HS-5 (cell line): ENCODE measurements around the gene PRKG1.
A peak's percentile ranks its signal among the peaks of the same experiment; 100 is the strongest.

Experiments
- DNase-seq: peaks from one replicate; pipeline ENCODE4 v3.0.0-alpha.2; 2012; ENCODE audit warnings: low read depth

Gene PRKG1

DNA sequence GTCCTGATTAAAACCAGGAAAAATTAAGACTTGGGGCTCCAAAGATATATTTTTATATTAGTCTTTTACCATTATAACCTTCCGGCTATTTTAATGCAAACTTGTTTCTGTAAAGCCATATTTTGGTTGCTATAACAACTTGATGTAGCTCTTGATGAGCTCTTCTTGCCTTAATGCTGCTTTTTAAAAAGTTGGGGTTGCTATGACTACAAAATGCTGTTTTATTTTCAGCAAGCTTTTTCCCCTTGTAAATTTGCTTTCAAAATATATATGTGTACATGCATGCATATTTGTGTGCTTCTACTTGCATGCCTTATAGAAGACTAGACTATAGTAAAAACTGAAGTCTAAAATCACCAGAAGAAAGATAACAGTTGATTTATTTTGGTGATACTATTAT lies 525.4 kb downstream of the PRKG1 start:
- DNase-seq = no peak

DNA sequence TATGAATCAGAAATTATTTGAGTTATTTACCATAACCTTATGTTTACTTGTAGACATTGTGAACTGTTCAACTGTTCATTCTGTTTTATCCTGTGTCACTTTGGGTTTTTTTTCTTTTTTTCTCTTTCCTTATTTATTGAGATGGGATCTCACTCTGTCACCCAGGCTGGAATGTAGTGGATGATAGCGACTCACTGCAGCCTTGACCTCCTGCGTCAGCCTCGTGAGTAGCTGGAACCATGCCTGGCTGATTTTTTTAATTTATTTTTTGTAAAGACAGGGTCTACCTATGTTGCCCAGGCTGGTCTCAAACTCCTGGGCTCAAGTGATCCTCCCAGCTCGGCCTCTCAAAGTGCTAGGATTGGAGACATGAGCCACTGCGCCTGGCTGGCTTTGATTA lies 528.0 kb downstream of the PRKG1 start:
- peak; percentile 25 for DNase-seq

DNA sequence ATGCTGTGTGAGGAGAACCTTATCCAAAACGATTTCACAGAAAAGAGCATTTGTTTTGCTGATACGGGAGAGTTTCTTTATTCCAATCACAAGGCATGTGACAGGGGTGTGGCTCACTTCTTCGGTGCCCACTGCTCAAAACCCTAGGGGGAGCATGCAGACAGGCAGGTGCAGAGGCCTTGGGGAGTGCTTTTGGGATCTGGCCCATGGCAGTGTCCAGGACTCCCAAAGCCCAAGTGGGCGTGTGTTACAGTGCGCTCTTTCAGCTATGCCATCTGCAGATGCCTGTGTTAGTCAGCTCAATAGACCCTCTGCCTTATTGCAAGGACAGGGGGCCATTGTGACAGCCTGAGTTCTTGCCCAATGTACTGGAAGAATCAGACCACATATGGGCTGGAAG lies 530.3 kb downstream of the PRKG1 start:
- DNase-seq = no peak

DNA sequence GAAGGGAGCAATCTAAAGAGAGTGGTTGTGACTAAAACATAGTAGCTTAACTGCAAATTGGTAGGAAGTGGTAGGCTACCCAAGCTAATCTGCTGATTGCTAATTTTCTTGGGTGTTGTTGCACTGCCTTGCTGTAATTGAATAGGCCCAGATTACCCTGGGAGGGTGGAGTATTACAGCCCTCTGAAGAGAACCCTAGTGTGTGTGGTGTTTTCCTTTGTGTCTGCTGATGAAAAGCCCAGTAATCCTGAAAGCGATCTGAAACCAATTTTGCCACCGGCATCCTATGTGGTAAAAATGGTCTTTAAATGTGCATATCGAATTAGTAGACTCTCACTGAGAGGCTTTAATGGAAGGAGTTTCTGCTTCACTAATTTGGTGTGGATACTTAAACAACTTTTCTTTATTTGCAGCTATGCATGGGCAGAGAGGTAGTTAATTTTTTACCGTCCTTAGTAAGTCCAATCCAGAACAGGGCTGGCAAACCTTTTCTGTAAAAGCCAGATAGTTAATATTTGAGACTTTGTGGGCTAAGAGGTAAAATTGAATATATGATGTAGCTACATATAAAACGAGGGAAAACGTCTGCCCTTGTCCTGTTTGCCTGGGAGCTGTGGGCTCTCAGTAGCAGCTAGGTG lies 532.7 kb downstream of the PRKG1 start:
- DNase-seq = no peak

DNA sequence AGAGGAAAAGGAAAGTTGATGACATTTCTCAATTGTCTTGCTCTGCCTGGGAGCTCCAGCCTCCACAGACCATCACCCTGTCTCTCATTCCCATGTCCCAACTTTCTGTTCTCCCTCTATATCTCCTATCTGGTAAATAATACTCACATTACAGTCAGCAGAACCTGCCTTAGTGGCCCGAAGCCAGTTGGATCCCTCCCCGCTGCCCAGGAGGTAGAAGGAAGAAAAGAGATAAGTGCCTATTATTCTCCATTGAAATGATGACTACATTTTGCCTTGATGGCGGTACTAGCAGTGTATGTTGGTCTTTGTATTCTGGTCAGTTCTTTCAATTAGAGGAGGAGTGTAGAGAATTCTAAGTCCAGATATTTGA lies 533.2 kb downstream of the PRKG1 start:
- DNase-seq = no peak

DNA sequence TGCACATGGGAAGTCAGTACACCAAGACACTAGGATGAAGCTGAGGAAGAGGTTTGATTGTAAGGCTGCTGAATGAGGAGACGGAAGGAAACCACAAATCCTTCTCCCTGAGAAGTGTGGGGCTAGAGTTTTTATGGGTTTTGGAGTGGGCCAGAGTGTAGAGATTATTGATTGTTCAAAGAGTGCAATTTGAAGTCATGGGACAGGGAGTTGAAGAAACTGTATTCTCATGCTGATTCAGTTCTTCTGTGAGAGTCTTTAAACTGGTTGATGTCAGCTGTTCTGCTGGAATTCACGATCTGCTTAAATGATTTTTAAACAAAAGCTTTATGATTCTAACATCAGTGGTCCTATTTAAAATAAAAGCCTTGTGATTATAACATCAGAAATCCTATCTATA lies 533.9 kb downstream of the PRKG1 start:
- DNase-seq = no peak

DNA sequence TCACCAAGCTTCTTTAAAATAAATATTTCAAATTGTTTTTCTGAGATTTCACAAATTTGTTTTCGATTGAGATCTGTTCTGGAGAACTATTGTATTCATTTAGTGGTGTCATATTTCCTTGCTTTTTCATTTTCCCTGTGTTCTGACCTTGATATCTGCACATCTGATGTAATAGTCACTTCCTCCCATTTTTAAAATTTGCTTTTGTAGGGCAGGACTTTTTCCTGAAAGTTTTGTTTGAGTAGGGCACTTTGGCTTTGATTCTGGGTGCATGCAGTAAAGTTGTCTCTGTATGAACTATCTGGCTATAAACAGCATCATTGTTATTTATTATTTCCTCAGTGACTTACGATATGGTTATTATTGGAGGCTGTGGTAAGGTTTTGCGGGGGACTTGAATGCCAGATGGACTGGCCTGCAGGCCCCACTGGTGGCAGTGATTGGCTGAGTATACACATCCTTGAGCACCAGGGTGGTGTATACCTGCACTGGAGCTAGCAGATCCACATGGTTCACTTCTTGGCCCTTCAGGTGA lies 541.5 kb downstream of the PRKG1 start:
- no peak for DNase-seq

DNA sequence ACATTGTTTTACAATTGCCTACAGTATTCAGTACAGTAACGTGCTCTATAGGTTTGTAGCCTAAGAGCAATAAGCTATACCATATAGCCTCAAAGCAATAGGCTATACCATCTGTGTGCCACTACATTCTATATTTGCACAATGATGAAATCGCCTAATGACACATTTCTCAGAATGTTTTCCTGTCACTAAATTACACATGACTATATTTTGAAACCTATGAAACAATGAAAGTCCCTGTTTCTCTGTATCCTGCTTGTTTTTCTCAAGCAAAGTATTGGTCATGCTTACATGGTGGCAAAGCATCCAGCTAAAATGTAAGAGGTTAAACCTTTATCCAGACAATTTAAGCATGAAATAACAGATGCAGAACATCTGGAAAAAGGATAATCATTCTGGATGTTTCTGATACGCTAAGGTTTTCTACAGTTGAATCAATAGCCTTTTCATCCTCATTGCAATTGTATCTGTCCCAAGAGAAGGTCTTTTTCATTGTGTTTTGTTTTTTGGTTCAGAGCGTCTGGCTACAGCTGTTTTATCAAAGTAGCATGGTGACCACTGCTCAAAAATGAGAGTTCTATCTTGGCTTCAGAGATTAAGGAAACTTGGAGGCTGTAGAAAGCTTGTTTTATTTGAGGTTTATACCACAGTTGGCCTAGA lies 543.4 kb downstream of the PRKG1 start:
- DNase-seq = no peak

DNA sequence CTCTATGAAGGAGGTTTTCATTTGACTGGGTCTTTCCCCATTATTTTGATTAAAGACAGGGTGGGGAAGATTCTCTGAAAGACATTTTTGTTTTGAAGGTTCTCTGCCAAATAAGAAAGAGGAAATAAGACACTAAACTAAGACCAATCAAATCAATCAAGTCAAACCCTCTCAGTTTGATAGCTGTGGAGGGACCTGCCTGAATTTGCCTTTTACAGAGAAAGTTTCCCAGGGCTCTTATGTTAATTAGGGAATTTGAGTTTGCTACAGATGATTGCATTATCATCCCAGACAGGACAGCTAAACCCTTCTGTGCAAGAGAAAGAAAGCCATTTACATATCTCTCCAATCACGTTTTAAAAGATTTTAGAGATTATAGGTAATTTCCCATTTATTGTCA lies 545.1 kb downstream of the PRKG1 start:
- DNase-seq = no peak

DNA sequence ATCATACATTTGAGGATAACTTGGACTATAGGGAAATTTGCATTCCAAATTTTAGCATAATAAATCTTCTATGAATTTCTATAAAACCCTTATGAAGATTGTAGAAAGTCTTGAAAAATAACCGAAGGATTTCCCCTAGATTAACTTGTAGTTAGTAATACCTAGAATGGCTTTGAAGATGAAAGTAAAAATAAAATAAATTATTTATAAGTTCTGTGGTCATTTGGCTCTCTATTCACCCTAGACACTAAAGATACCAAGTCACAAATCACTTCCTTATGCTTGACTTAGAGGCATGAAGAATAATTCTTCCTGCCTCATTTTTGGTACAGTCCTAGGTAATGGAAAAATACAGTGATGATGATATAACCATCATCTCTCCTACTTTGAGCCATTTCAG lies 545.8 kb downstream of the PRKG1 start:
- DNase-seq = no peak

DNA sequence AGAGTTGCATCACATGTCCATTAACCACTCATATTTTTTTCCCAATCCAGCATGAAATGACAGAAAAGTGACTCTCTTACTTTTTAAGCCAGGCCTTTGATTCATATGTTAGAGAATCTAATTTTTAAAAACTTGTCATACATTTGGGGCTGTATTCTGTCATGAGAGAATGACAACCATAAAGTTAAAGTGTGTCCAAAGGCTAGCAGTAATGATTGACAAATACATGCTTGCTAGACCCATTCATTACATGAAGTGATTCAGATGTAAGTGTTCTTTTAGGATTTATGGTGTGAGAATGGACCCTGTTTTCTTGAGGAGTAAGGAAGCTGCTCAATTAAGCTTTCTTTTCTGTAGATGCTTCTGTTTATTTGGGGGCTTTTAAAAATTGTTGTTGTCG lies 549.7 kb downstream of the PRKG1 start:
- DNase-seq = no peak

DNA sequence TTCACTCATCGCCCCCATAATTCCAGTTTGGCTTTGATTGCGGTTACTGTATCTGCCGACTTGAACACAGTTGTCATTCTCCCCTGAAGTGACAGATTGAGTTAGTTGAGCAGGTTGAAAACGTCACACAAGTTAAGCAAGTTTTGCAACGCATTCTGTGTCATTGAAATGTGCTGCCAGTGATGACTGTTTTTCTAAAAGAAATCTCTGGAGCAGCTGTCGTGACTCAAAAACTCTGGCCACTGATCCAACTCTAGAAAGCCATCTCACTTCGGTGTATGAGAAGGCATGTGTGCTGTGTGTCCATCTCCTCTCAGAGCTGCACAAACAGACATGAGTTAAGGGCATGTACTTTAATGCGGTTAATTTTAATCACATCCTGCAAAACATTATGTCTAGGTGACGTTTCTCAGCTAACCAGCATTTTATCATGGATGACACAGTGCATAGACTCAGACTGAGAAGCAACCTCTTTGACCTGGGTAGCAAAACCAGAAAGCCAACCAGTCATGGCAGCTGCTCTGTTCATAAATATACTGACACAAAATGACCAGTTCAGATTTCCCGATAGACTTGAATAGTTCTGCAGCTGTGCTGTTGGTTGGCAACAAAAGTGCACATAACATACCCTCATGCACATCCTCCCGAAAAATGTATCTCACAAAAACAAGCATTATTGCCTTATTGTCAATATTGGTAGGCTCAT lies 555.8 kb downstream of the PRKG1 start:
- no peak for DNase-seq

DNA sequence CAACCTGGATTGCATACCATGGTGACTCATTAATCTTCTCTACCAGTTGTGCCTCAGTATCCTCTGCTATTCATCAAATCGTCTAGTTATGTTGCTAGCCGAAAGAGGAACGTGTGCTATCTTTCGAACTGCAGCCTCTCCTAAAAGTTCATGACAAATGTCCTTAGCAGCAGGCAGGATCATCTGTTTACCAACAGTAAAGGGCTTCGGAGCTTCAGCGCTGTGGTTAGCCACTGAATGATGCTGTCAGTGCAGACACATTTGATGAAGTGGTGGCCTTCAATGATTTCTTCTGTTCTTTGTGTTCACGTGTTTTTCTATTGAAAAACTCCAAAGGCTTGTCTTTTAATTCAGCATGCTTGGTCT lies 556.3 kb downstream of the PRKG1 start:
- DNase-seq = no peak

DNA sequence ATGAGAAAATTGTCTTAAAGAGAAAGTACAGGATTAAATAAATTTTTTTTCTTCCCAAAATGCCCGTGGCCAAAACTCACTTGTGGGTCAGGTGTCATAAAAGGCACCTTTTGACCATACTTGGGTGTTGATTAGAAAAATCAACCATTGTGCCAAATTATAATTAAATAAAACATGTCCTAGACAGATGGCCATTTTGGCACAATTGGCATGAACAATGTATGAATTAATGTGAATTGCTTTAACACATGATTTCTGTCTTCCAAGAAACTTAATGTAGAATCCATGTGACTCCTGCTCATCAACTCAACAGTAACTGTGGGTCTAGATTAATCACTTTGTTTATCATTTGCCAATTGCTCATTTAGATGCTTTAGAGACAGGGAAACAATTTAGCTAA lies 561.1 kb downstream of the PRKG1 start:
- no peak for DNase-seq

DNA sequence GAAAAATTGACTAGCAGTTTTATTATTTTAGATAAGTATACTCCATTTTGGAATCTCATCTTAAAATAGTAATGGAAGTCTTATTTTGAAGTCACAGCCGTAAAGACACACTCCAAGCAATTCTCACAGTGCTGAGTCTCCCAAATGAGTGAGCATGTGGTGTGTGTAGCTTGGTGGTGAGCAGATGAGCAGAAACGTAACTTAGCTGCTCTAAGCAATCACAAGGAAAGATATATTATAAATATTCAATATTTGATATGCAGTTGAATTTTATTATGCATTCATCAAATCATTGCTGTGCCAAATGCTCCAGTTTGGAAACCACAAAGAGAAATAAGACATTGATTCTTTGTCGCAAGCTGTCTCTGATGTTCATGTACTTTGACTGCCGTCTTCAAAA lies 563.9 kb downstream of the PRKG1 start:
- DNase-seq = no peak

DNA sequence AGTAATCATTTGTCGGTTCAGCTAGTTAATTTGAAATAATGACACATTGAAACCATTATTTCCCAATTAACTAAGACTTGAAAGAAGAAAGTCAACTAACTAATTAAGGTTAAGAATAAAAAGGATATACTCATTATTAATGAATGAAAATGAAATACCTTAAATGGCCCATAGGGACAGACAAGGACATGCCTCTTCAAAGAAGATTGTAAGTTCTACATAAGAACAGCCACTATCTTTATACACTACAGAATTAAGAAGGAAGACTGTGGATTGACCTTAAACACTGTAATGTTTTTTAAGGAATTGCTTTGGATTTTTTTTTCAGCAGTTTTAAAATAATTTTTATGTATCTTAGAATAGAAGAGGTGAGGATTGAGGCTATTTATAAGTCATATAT lies 564.5 kb downstream of the PRKG1 start:
- DNase-seq = no peak

DNA sequence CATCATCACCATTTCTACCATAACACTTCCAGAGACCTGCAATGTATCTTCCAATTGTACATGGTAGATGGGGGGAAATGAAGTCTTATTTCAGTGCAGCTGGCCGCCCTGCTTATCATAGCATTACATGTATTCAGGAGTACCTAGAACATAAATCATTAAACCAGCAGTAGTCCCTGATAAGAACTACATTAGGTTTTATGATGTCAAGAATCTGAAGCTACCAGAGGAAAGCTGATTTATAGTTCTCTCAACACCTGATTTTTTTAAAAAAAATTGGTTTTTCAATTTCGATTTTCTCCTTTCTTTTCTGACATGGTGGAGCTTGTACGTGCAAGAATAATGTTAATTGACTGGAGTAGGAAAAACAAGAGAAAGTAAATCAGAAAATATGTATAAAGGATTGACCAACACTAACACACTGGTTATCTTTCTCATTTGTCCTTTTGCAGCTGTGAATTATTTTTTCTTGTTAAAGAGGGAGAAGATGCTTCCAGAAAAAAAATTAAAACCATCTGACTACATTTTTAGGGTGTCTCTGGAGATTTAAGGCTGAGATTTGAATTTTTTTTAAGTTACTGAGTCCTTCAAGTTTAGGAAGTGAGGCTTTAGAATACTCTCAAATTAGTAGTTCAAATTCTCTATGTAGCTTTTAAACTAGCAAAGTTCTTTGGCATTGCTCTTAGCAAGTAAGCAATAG lies 566.0 kb downstream of the PRKG1 start:
- no peak for DNase-seq

DNA sequence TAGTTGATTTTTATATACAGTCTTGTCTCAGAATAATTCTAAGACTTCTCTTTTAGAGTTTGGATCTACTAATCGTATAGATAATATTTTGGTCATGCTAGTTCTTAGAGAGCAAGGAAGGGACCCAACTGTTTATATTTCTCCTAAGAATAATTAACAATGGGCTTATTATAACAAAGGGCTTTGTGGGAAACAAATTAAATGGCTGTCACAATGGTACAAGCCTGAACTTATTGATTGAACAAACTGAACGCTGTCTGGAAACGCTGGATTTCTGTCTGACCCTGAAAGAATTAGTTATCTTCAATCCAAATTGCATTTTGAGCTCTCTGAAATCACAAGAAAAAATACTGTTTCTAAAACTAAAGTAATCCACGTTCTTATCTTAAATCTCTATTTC lies 568.3 kb downstream of the PRKG1 start:
- no peak for DNase-seq

DNA sequence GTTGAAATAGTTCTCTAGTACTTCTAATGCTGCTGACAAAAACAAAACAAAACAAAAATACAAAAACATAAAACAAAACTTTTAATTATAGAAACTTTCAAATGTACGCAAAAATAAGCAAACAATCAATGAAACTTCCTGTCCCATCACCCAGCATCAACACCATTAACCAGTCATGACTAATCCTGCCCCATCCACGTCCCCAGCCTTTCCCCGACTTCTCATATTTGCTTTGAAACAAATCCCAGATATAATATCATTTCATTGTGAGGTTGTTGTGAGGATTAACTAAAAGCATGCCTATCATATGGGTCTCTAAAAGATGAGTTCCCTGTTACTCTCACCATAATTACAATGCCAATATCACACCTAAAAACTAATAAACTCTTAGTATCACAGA lies 569.4 kb downstream of the PRKG1 start:
- no peak for DNase-seq

DNA sequence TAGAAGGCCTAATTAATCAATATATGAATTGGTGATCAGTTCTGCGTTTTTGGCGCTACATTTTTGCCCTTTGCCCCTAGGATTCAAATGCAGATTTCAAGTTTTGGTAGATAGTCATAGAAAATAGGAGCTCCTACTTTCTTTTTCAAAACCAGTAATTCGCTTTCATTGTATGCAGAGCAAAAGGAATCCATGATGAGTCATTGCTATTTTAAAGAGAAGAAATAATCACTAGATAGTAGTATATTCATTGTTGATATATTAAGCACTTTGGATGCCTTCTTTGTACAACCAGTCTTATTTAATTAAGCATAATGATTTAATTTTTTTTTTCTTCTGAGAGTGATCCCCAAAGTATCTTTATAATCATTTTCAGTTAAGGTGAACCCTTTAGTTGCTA lies 574.8 kb downstream of the PRKG1 start:
- DNase-seq = no peak

DNA sequence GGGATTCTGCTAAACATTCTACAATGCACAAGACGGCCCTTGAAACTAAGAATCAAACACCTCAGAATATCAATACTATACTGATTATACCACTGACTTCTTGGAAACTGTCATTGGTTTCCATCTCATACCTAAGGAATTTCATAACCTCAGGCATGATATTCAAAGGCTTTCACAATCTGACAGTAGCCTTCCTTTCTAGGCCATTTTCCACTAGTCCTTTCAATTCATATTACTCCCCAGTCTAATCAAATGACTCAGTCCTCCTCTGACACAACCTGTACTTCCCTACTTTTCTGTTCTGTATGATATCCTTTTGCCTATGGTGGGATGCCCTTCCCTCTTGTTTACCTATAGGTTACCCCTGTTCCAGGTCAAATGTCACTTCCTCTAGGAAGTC lies 576.8 kb downstream of the PRKG1 start:
- no peak for DNase-seq

DNA sequence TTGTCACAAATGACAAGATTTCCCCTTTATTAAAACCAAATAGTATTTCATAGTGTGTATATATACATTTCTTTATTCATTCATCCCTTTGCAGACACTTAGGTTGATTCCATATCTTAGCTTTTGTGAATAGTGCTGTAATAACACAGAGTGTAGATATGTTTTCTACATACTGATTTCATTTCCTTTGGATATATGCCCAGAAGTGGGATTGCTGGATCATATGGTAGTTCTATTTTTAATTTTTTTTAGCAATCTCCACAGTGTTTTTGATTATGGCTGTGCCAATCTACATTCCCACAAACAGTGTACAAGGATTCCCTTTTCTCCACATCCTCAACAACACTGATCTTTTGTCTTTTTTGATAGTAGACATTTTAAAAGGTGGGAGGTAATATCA lies 578.7 kb downstream of the PRKG1 start:
- no peak for DNase-seq

DNA sequence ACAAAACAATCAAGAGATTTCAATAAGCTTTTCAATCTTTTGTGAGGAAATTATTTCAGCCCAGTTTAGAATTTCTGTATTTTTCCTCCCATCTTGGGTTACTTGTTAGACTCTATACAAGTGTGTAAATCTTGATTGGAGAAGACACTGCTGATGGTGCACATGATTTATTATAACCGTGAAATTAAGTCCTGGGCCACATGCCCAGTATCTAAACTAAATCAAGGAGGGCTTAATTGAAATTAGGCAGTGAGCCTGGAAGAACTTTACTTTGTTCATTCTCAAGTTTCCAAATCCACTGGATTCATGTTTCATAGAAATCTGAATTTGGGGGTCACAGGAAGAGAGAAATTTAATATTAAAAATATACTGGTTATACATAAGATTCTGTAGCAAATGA lies 580.6 kb downstream of the PRKG1 start:
- DNase-seq = no peak
